CD4-positive, alpha-beta memory T cell (primary cell): ENCODE results near the gene HEATR9. TPM values are rescaled to one million over a fixed set of nuclear protein-coding genes. Genes with fewer than 3 reads are reported as not detected.

Experiments
- CTCF ChIA-PET: fragments of 350-600 bp; sonication (Branson Sonifier 250); formaldehyde crosslinking; loops from one replicate; lab custom pipeline; 2021; ENCODE audit warnings: inconsistent platforms; ENCODE audit not compliant: partially characterized antibody; lab: Charles Lee
- POLR2A ChIA-PET: fragments of 350-600 bp; sonication (Branson Sonifier 250); formaldehyde crosslinking; loops from one replicate; lab custom pipeline; 2021; ENCODE audit not compliant: partially characterized antibody; lab: Charles Lee
- DNase-seq, 5 donors: peaks; one replicate each; pipeline versions ENCODE4 v3.0.0 to v3.0.0-alpha.2; 2020 to 2022; ENCODE audit warnings: mixed read lengths in 1 of 5
- H3K27ac ChIP-seq: one replicate; pipeline ENCODE4 v1.7.0; 2013; ENCODE audit warnings: low read depth, low read length
- H3K27me3 ChIP-seq: 2 replicates; pipeline ENCODE4 v1.7.0; 2013; ENCODE audit warnings: mild to moderate bottlenecking, low read length, moderate library complexity; ENCODE audit not compliant: insufficient read depth
- H3K36me3 ChIP-seq: 2 replicates; pipeline ENCODE4 v1.7.0; 2013; ENCODE audit warnings: mild to moderate bottlenecking, low read length, moderate library complexity; ENCODE audit not compliant: insufficient read depth
- H3K4me1 ChIP-seq: 2 replicates; pipeline ENCODE4 v1.7.0; 2013; ENCODE audit warnings: mild to moderate bottlenecking, low read length, moderate library complexity; ENCODE audit not compliant: insufficient read depth
- H3K4me3 ChIP-seq, 2 donors: one replicate each; pipeline ENCODE4 v1.7.0; 2013; ENCODE audit warnings: low read length in 2 of 2, mild to moderate bottlenecking in 1 of 2
- H3K9me3 ChIP-seq, 2 donors: one replicate each; pipeline ENCODE4 v1.7.0; 2013; ENCODE audit warnings: low read length in 2 of 2, control low read depth in 1 of 2; ENCODE audit not compliant: control insufficient read depth in 1 of 2
- H3K27ac Mint-ChIP-seq, 7 donors: one replicate each; pipeline ENCODE4 v1.8.0; 2020 to 2021; ENCODE audit warnings: mixed read lengths in 7 of 7, mild to moderate bottlenecking in 6 of 7, inconsistent platforms in 3 of 7, moderate library complexity in 3 of 7
- H3K27me3 Mint-ChIP-seq, 2 donors: one replicate each; pipeline ENCODE4 v1.8.0; 2020 to 2021; ENCODE audit warnings: mixed read lengths in 2 of 2
- H3K36me3 Mint-ChIP-seq, 2 donors: one replicate each; pipeline ENCODE4 v1.8.0; 2020 to 2021; ENCODE audit warnings: mixed read lengths in 2 of 2, inconsistent platforms in 1 of 2, mild to moderate bottlenecking in 1 of 2
- H3K4me1 Mint-ChIP-seq, 4 donors: one replicate each; pipeline ENCODE4 v1.8.0; 2020 to 2021; ENCODE audit warnings: mixed read lengths in 4 of 4, mild to moderate bottlenecking in 1 of 4
- H3K4me3 Mint-ChIP-seq, 8 donors: one replicate each; pipeline ENCODE4 v1.8.0; 2020 to 2021; ENCODE audit warnings: mixed read lengths in 8 of 8, mild to moderate bottlenecking in 7 of 8, moderate library complexity in 6 of 8, inconsistent platforms in 3 of 8
- H3K9me3 Mint-ChIP-seq, 8 donors: one replicate each; pipeline ENCODE4 v1.8.0; 2020 to 2021; ENCODE audit warnings: mixed read lengths in 8 of 8, mild to moderate bottlenecking in 5 of 8, inconsistent platforms in 3 of 8, moderate library complexity in 1 of 8
- intact Hi-C: fragments of 100-400 bp; cut with micrococcal nuclease; formaldehyde crosslinking; loops from one replicate; pipeline ENCODE4 v1.15.1; 2023
- polyA plus RNA-seq, 2 donors: library from polyadenylated mRNA; unstranded; fragments of 300-500 nt; fragmentation: Illumina TruSeq; gene quantifications; one replicate each; pipeline ENCODE4 v1.2.3, GENCODE V29; 2021
- total RNA-seq, 2 experiments: library from RNA; stranded (reverse); gene quantifications; one replicate each; pipeline ENCODE4 v1.2.3, GENCODE V29; 2021

Gene HEATR9
- total and polyA plus RNA-seq, 4 experiments from 2014 or later = 2.2 to 2.6 TPM; not detected in 2

GRCh38 chr17:35812456-35812855, 56.2 kb downstream of the HEATR9 start:
- CTCF ChIA-PET = interaction anchor here (9.8 kb wide), 1 partner anchor 47 kb away, joined by 350 read pairs; the partner anchor contains the start of gene C17orf50
- H3K27me3 ChIP-seq = no peaks in the 10 kb centered on the region
- H3K9me3 Mint-ChIP-seq = no peaks in the 10 kb centered on the region
- H3K4me3 ChIP-seq = no peak overlapping the region
- H3K4me1 ChIP-seq = peaks cover 76% of the 10 kb centered on the region
- peak overlapping the region in 1 of 7 donors; percentile 47 for H3K27ac Mint-ChIP-seq
- H3K36me3 Mint-ChIP-seq = peaks cover 5 to 38% of the 10 kb centered on the region in 2 donors
- POLR2A ChIA-PET = interaction anchor here (0.6 kb wide), 1 partner anchor 650 kb away, joined by 3 read pairs; no protein-coding TSS in a partner anchor
- no peak for DNase-seq
- H3K36me3 ChIP-seq = no peaks in the 10 kb centered on the region
- peak overlapping the region in 4 of 8 donors; percentile 29 to 69 (median 44) for H3K4me3 Mint-ChIP-seq
- no peaks in the 10 kb centered on the region for H3K27me3 Mint-ChIP-seq
- intact Hi-C loops = no loop called here
- peaks cover 48 to 91% (median 68%) of the 10 kb centered on the region in 4 donors for H3K4me1 Mint-ChIP-seq
- no peak overlapping the region for H3K27ac ChIP-seq
- H3K9me3 ChIP-seq = no peaks in the 10 kb centered on the region

GRCh38 chr17:35811759-35812158, 56.9 kb downstream of the HEATR9 start:
- Histone ChIP-seq H3K27me3 (no peaks in the 10 kb centered on the region), H3K9me3 (no peaks in the 10 kb centered on the region), H3K27ac (peak overlapping the region; percentile 14), H3K4me3 (no peak overlapping the region), H3K36me3 (no peaks in the 10 kb centered on the region), H3K4me1 (peaks cover 70% of the 10 kb centered on the region)
- POLR2A ChIA-PET = interaction anchor here (1.4 kb wide), 1 partner anchor 48 kb away, joined by 5 read pairs; no protein-coding TSS in a partner anchor
- H3K9me3 Mint-ChIP-seq = no peaks in the 10 kb centered on the region
- intact Hi-C loops = no loop called here
- DNase-seq = no peak
- peak overlapping the region in 3 of 7 donors; percentile 33 to 64 (median 41) for H3K27ac Mint-ChIP-seq
- no peaks in the 10 kb centered on the region for H3K27me3 Mint-ChIP-seq
- CTCF ChIA-PET = interaction anchor here (9.8 kb wide), 1 partner anchor 46 kb away, joined by 350 read pairs; the partner anchor contains the start of gene C17orf50
- H3K36me3 Mint-ChIP-seq = peaks cover 5 to 35% of the 10 kb centered on the region in 2 donors
- H3K4me1 Mint-ChIP-seq = peaks cover 46 to 84% (median 63%) of the 10 kb centered on the region in 4 donors
- H3K4me3 Mint-ChIP-seq = peak overlapping the region; percentile 20 to 69 (median 44)

- no peaks in the 10 kb centered on the region for H3K36me3 ChIP-seq
- ChIA-PET CTCF (interaction anchor here (1.0 to 9.8 kb wide), 8 partner anchors 7 to 229 kb away, joined by 3 to 350 read pairs (median 6); partner anchors contain the start of gene C17orf50), POLR2A (interaction anchor here (0.6 to 3.5 kb wide), 24 partner anchors 9 to 691 kb away, joined by 3 to 115 read pairs (median 5); partner anchors contain the start of genes MMP28, PEX12 and RAD51D)
- Mint-ChIP-seq H3K36me3 (peaks cover 5 to 24% of the 10 kb centered on the region in 2 donors), H3K4me3 (peak overlapping the region; percentile 95 to 98 (median 97)), H3K27me3 (no peaks in the 10 kb centered on the region), H3K4me1 (peaks cover 31 to 69% (median 50%) of the 10 kb centered on the region in 4 donors), H3K9me3 (no peaks in the 10 kb centered on the region), H3K27ac (peak overlapping the region; percentile 93 to 99 (median 98))
- intact Hi-C loops = loop anchor here (1.0 to 5.0 kb wide), 3 partner anchors 46 to 849 kb away; partner anchors contain the start of genes AP2B1, CCT6B and ZNF830
- H3K27ac ChIP-seq = peak overlapping the region; percentile 85
- H3K4me3 ChIP-seq = peak overlapping the region; percentile 67 to 96
- H3K4me1 ChIP-seq = peaks cover 54% of the 10 kb centered on the region
- H3K9me3 ChIP-seq = no peaks in the 10 kb centered on the region
- no peaks in the 10 kb centered on the region for H3K27me3 ChIP-seq
- no peak for DNase-seq
Observed at GRCh38 chr17:35809855-35810461, 58.7 kb downstream of the HEATR9 start.

- no peaks in the 10 kb centered on the region for H3K9me3 Mint-ChIP-seq
- H3K36me3 Mint-ChIP-seq = peaks cover 5 to 24% of the 10 kb centered on the region in 2 donors
- H3K27ac ChIP-seq = peak within 1 kb of the TSS; percentile 85
- peak within 1 kb of the TSS; percentile 95 to 98 (median 97) for H3K4me3 Mint-ChIP-seq
- H3K4me3 ChIP-seq = peak within 1 kb of the TSS; percentile 67 to 96
- peaks cover 51% of the 10 kb centered on the region for H3K4me1 ChIP-seq
- peaks cover 32 to 66% (median 48%) of the 10 kb centered on the region in 4 donors for H3K4me1 Mint-ChIP-seq
- peak within 1 kb of the TSS; percentile 93 to 99 (median 98) for H3K27ac Mint-ChIP-seq
- H3K9me3 ChIP-seq = no peaks in the 10 kb centered on the region
- CTCF ChIA-PET = interaction anchor here (0.7 to 9.8 kb wide), 23 partner anchors 8 to 720 kb away, joined by 3 to 350 read pairs (median 4); partner anchors contain the start of genes C17orf50 and MMP28
- intact Hi-C loops = loop anchor here (1.0 to 5.0 kb wide), 3 partner anchors 45 to 848 kb away; partner anchors contain the start of genes AP2B1, CCT6B and ZNF830
- POLR2A ChIA-PET = interaction anchor here (0.6 to 3.5 kb wide), 32 partner anchors 10 to 828 kb away, joined by 3 to 115 read pairs (median 5); partner anchors contain the start of genes MMP28, PEX12, RAD51D and SLFN5
- no peaks in the 10 kb centered on the region for H3K36me3 ChIP-seq
- H3K27me3 Mint-ChIP-seq = no peaks in the 10 kb centered on the region
- H3K27me3 ChIP-seq = no peaks in the 10 kb centered on the region
- DNase-seq = peak; percentile 96 to 99 (median 97)
Observed at GRCh38 chr17:35808962-35809854, 59.5 kb downstream of the HEATR9 start, which contains the start of gene TAF15. TSS of gene TAF15 (plus strand) at chr17:35809484. CDS start at chr17:35809570, 86 bp downstream.

- H3K27ac ChIP-seq = peak overlapping the region; percentile 85
- H3K4me1 ChIP-seq = peaks cover 45% of the 10 kb centered on the region
- POLR2A ChIA-PET = interaction anchor here (0.6 to 3.5 kb wide), 29 partner anchors 10 to 827 kb away, joined by 3 to 115 read pairs (median 5); partner anchors contain the start of genes MMP28, PEX12, RAD51D and SLFN5
- no peaks in the 10 kb centered on the region for H3K9me3 ChIP-seq
- CTCF ChIA-PET = interaction anchor here (0.7 to 9.8 kb wide), 23 partner anchors 9 to 719 kb away, joined by 3 to 350 read pairs (median 4); partner anchors contain the start of genes C17orf50 and MMP28
- H3K36me3 ChIP-seq = no peaks in the 10 kb centered on the region
- H3K27me3 ChIP-seq = no peaks in the 10 kb centered on the region
- Mint-ChIP-seq H3K36me3 (peaks cover 0 to 20% of the 10 kb centered on the region in 2 donors), H3K4me1 (peaks cover 29 to 58% (median 42%) of the 10 kb centered on the region in 4 donors), H3K4me3 (peak overlapping the region; percentile 95 to 98 (median 97)), H3K27ac (peak overlapping the region; percentile 93 to 99 (median 98)), H3K9me3 (no peaks in the 10 kb centered on the region), H3K27me3 (no peaks in the 10 kb centered on the region)
- DNase-seq = no peak
- intact Hi-C loops = loop anchor here (5.0 kb wide), 1 partner anchor 221 kb away; the partner anchor contains the start of gene AP2B1
- peak overlapping the region; percentile 55 to 67 for H3K4me3 ChIP-seq
Observed at GRCh38 chr17:35808240-35808961, 60.3 kb downstream of the HEATR9 start.
